HCT116 (cell line): Measurements from ENCODE around the gene CCDC24. TPM values are rescaled to one million over a fixed set of nuclear protein-coding genes. Genes with fewer than 3 reads are reported as not detected.

Experiments used
- ATAC-seq: fragments of 200-7000 bp; cut with Tn5 transposase; 2 replicates; pipeline ENCODE4 v1.9.1; 2020; ENCODE audit warnings: mild to moderate bottlenecking, moderate library complexity
- BruUV-seq: library from RNA; stranded (reverse); fragments of 400-500 nt; replicated peaks from 2 replicates; lab custom pipeline; 2021; lab: Mats Ljungman, UMichigan
- CTCF ChIA-PET: fragments of 300-600 bp; sonication (Branson Sonifier 250); formaldehyde crosslinking; loops from one replicate; lab custom pipeline; 2021; ENCODE audit warnings: antibody characterized with exemption; lab: Charles Lee
- POLR2A ChIA-PET: fragments of 300-600, 350-600 bp; sonication (Branson Sonifier 250); formaldehyde crosslinking; loops from one replicate; lab custom pipeline; 2021; ENCODE audit warnings: antibody characterized with exemption; lab: Charles Lee
- RAD21 ChIA-PET, 2 experiments: fragments of 300-600 bp; sonication (Branson Sonifier 250); formaldehyde crosslinking; loops; one replicate each; lab custom pipeline; 2023; ENCODE audit warnings: low total read pairs in 2 of 2; ENCODE audit not compliant: uncharacterized antibody in 2 of 2, unreplicated experiment in 2 of 2, low non-redundant PET in 1 of 2; lab: Charles Lee
- DNase-seq: peaks from one replicate; pipeline ENCODE4 v3.0.0-alpha.2; 2010; ENCODE audit warnings: low read depth, low spot score
- H2AFZ ChIP-seq: fragments of 200-600 bp; shearing (Covaris generic), sonication (generic); 2 replicates; pipeline ENCODE4 v1.6.1; 2017; ENCODE audit warnings: low read depth, mixed run types, mixed read lengths, antibody characterized with exemption, low read length; ENCODE audit not compliant: poor library complexity, severe bottlenecking
- H3K27ac ChIP-seq: 2 replicates; pipeline ENCODE4 v1.5.1; 2012; ENCODE audit warnings: low read depth, low read length
- H3K27me3 ChIP-seq: fragments of 200-600 bp; sonication (generic); 2 replicates; pipeline ENCODE4 v1.6.1; 2016; ENCODE audit warnings: mixed run types, low read length, mixed read lengths; ENCODE audit not compliant: insufficient read depth
- H3K36me3 ChIP-seq, 2 experiments: fragments of 200-500 bp in 1 of 2; fragments of 200-600 bp in 1 of 2; sonication (Bioruptor generic) in 1 of 2; sonication (generic) in 1 of 2; 2 replicates each; pipeline versions ENCODE4 v1.5.1 to v1.6.1; 2014 to 2016; ENCODE audit warnings: low read length in 2 of 2, inconsistent platforms in 1 of 2, mixed read lengths in 1 of 2, mixed run types in 1 of 2; ENCODE audit not compliant: insufficient read depth in 2 of 2, control insufficient read depth in 1 of 2
- H3K4me1 ChIP-seq, 2 experiments: fragments of 200-600 bp in 1 of 2; sonication (generic) in 1 of 2; 2 replicates each; pipeline versions ENCODE4 v1.5.1 to v1.6.1; 2012 to 2017; ENCODE audit warnings: low read length in 2 of 2, inconsistent platforms in 1 of 2, mild to moderate bottlenecking in 1 of 2, mixed read lengths in 1 of 2, mixed run types in 1 of 2, moderate library complexity in 1 of 2; ENCODE audit not compliant: insufficient read depth in 2 of 2, control insufficient read depth in 1 of 2
- H3K4me2 ChIP-seq: fragments of 200-600 bp; sonication (generic); 2 replicates; pipeline ENCODE4 v1.6.1; 2017; ENCODE audit warnings: mixed run types, low read length, mixed read lengths
- H3K4me3 ChIP-seq, 2 experiments: fragments of 200-600 bp in 1 of 2; sonication (generic) in 1 of 2; replicated peaks in 1 of 2; 2 replicates each; pipeline ENCODE4 v1.5.1; 2011 to 2016; ENCODE audit warnings: low read length in 2 of 2, control low read depth in 1 of 2, low read depth in 1 of 2, mild to moderate bottlenecking in 1 of 2, mixed read lengths in 1 of 2, mixed run types in 1 of 2
- H3K79me2 ChIP-seq: fragments of 200-600 bp; sonication (generic); 2 replicates; pipeline ENCODE4 v1.6.1; 2017; ENCODE audit warnings: mild to moderate bottlenecking, mixed run types, low read length, moderate library complexity, mixed read lengths; ENCODE audit not compliant: insufficient read depth
- H3K9ac ChIP-seq: fragments of 200-600 bp; sonication (generic); 2 replicates; pipeline ENCODE4 v1.6.1; 2016; ENCODE audit warnings: low read length, mixed read lengths
- H3K9me2 ChIP-seq: fragments of 200-600 bp; sonication (generic), shearing (Covaris generic); 2 replicates; pipeline ENCODE4 v1.6.1; 2017; ENCODE audit warnings: mixed run types, mild to moderate bottlenecking, moderate library complexity; ENCODE audit not compliant: insufficient read depth
- H3K9me3 ChIP-seq, 2 experiments: fragments of 200-500 bp in 1 of 2; fragments of 200-600 bp in 1 of 2; sonication (Bioruptor generic) in 1 of 2; sonication (generic) in 1 of 2; 2 replicates each; pipeline ENCODE4 v1.6.1; 2014 to 2017; ENCODE audit warnings: low read length in 2 of 2, mixed read lengths in 2 of 2, inconsistent platforms in 1 of 2, low read depth in 1 of 2, mild to moderate bottlenecking in 1 of 2, mixed run types in 1 of 2, moderate library complexity in 1 of 2; ENCODE audit not compliant: control insufficient read depth in 1 of 2, insufficient read depth in 1 of 2
- H4K20me1 ChIP-seq: fragments of 200-600 bp; sonication (generic), shearing (Covaris generic); 2 replicates; pipeline ENCODE4 v1.6.1; 2017; ENCODE audit warnings: mixed run types, mild to moderate bottlenecking, moderate library complexity; ENCODE audit not compliant: insufficient read depth
- EGR1 ChIP-seq: IDR thresholded peaks from 2 replicates; pipeline ENCODE4 v1.6.1; 2012; ENCODE audit warnings: low read depth
- ELF1 ChIP-seq: IDR thresholded peaks from 2 replicates; pipeline ENCODE4 v1.6.1; 2012; ENCODE audit warnings: low read depth, borderline replicate concordance
- FOSL1 ChIP-seq: IDR thresholded peaks from 2 replicates; pipeline ENCODE4 v1.6.1; 2012; ENCODE audit warnings: low read depth
- JUND ChIP-seq: IDR thresholded peaks from 2 replicates; pipeline ENCODE4 v1.6.1; 2012
- POLR2A ChIP-seq: IDR thresholded peaks from 2 replicates; pipeline ENCODE4 v1.7.0; 2011; ENCODE audit warnings: borderline replicate concordance; ENCODE audit not compliant: insufficient read depth, insufficient read length; ENCODE audit errors: extremely low read depth
- RAD21 ChIP-seq: IDR thresholded peaks from 2 replicates; pipeline ENCODE4 v1.6.1; 2012; ENCODE audit warnings: low read depth, mild to moderate bottlenecking
- TCF7L2 ChIP-seq: IDR thresholded peaks from 2 replicates; pipeline ENCODE4 v1.7.0; 2011; ENCODE audit warnings: borderline replicate concordance, inconsistent platforms; ENCODE audit not compliant: insufficient read depth, insufficient read length; ENCODE audit errors: extremely low read depth
- YY1 ChIP-seq: IDR thresholded peaks from 2 replicates; pipeline ENCODE4 v1.6.1; 2011; ENCODE audit warnings: low read length, low read depth, moderate library complexity, mild to moderate bottlenecking; ENCODE audit not compliant: insufficient replicate concordance; ENCODE audit errors: extremely low read depth
- intact Hi-C: fragments of 100-400 bp; cut with micrococcal nuclease; formaldehyde crosslinking; loops from 2 replicates; pipeline ENCODE4 v1.10.0; 2022
- total RNA-seq: library from RNA; stranded (reverse); gene quantifications from one replicate; pipeline ENCODE4 v1.2.1, GENCODE V29; 2021; ENCODE audit not compliant: unreplicated experiment
- TF ChIP-seq, protein P1 (sequence below): IDR thresholded peaks from 2 replicates; pipeline ENCODE4 v1.6.1; 2011; ENCODE audit warnings: mild to moderate bottlenecking, low read length, moderate library complexity; ENCODE audit not compliant: insufficient replicate concordance; ENCODE audit errors: extremely low read depth

CCDC24 gene
- total RNA-seq, 1 experiment from 2014 or later = 23.3 TPM

DNA sequence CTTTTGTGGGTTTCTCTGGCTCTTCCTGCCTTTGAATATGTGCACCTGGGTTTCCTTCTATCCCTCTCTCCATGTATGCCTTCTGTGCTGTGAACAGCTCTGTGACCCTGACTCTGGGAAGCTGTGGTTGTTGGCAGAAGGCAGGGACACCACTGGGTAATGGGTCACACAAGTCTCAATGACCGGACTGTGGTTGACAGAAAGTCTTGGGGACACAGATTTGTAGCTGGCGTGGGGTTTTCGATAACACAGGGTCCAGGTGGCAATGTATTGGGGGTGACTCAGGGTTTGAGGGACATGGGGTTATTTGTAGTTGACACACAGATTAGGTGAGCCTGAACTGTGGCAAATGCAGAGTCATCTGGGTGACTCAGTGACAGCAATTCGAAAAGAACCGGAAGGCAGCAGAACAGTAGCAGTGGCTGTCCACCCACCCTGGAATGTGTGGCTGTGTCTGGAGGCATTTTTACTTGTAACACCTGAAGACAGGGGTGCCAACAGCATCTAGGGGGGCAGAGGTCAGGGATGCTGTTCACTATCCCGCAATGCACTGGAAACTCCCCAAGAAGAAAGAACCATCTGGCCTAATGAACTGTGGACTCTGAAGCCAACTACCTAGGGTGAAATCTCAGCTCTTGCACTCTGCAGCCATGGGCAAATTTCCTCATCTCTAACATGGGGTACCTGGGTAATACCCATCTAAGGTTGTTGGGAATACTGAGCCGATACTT, 52.8 kb downstream of the CCDC24 start:
- H3K36me3 ChIP-seq = no peaks in the 10 kb centered on the region
- no peak overlapping the region for H3K9ac ChIP-seq
- H3K9me3 ChIP-seq = no peaks in the 10 kb centered on the region
- H3K4me2 ChIP-seq = peak overlapping the region; percentile 26; the same call in 1 of the 2 replicates
- H3K79me2 ChIP-seq = no peaks in the 10 kb centered on the region
- intact Hi-C loops = loop anchor here (10.0 kb wide), 1 partner anchor 589 kb away; the partner anchor contains the start of gene HYI
- peaks cover 2 to 22% of the 10 kb centered on the region in 2 experiments; a peak in 3 of 4 replicates for H3K4me1 ChIP-seq
- H3K4me3 ChIP-seq = no peak overlapping the region
- no peaks in the 10 kb centered on the region for H4K20me1 ChIP-seq
- no peak overlapping the region for H2AFZ ChIP-seq
- no peaks in the 10 kb centered on the region for H3K9me2 ChIP-seq
- POLR2A ChIA-PET = no interaction called here
- ATAC-seq = no peak
- RAD21 ChIA-PET = no interaction called here
- no peak overlapping the region for H3K27ac ChIP-seq
- no peaks in the 10 kb centered on the region for H3K27me3 ChIP-seq
- no peak for DNase-seq
- CTCF ChIA-PET = no interaction called here
- peak; percentile 49 for TF ChIP-seq FOSL1
- no peak for TF ChIP-seq RAD21
- peak; percentile 25; the same call in 1 of the 2 replicates for TF ChIP-seq JUND
- BruUV-seq = no TSS peak

GRCh38 chr1:44045064-44045463, 53.7 kb downstream of the CCDC24 start:
- Histone ChIP-seq H3K4me3 (no peak overlapping the region), H3K9me2 (no peaks in the 10 kb centered on the region), H3K4me2 (no peak overlapping the region), H3K4me1 (peaks cover 2 to 22% of the 10 kb centered on the region in 2 experiments; a peak in 3 of 4 replicates), H2AFZ (no peak overlapping the region), H3K9ac (no peak overlapping the region), H3K27ac (no peak overlapping the region), H3K27me3 (no peaks in the 10 kb centered on the region), H3K79me2 (no peaks in the 10 kb centered on the region), H4K20me1 (no peaks in the 10 kb centered on the region), H3K9me3 (no peaks in the 10 kb centered on the region), H3K36me3 (no peaks in the 10 kb centered on the region)
- POLR2A ChIA-PET = no interaction called here
- intact Hi-C loops = loop anchor here (5.0 to 10.0 kb wide), 2 partner anchors 113 to 590 kb away; partner anchors contain the start of genes ARTN and HYI
- ATAC-seq = no peak
- no peak for DNase-seq
- CTCF ChIA-PET = no interaction called here
- TF ChIP-seq TCF7L2 = no peak
- no peak for TF ChIP-seq YY1
- TF ChIP-seq, protein P1, sequence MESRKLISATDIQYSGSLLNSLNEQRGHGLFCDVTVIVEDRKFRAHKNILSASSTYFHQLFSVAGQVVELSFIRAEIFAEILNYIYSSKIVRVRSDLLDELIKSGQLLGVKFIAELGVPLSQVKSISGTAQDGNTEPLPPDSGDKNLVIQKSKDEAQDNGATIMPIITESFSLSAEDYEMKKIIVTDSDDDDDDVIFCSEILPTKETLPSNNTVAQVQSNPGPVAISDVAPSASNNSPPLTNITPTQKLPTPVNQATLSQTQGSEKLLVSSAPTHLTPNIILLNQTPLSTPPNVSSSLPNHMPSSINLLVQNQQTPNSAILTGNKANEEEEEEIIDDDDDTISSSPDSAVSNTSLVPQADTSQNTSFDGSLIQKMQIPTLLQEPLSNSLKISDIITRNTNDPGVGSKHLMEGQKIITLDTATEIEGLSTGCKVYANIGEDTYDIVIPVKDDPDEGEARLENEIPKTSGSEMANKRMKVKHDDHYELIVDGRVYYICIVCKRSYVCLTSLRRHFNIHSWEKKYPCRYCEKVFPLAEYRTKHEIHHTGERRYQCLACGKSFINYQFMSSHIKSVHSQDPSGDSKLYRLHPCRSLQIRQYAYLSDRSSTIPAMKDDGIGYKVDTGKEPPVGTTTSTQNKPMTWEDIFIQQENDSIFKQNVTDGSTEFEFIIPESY = no peak
- TF ChIP-seq ELF1 = no peak
- TF ChIP-seq POLR2A = no peak
- no peak for TF ChIP-seq EGR1
- RAD21 ChIA-PET = no interaction called here
- BruUV-seq = no TSS peak
